CD4-positive, alpha-beta T cell treated with Interleukin-17A for 1 hour (primary cell): ENCODE results near the gene SHROOM4.

Source experiments
- DNase-seq: peaks from one replicate; pipeline ENCODE4 v3.0.0-alpha.2; 2020

The SHROOM4 gene

GRCh38 chrX:50705042-50705441, 109.0 kb downstream of the SHROOM4 start:
- DNase-seq = no peak

- no peak for DNase-seq
Observed at GRCh38 chrX:50704360-50704759, 109.6 kb downstream of the SHROOM4 start.

GRCh38 chrX:50700921-50701320, 113.1 kb downstream of the SHROOM4 start:
- DNase-seq = no peak

- DNase-seq = no peak
Observed at GRCh38 chrX:50698944-50699343, 115.0 kb downstream of the SHROOM4 start.

GRCh38 chrX:50697691-50698090, 116.3 kb downstream of the SHROOM4 start:
- no peak for DNase-seq

GRCh38 chrX:50691820-50692219, 122.2 kb downstream of the SHROOM4 start:
- DNase-seq = peak; percentile 41

GRCh38 chrX:50684871-50685270, 129.1 kb downstream of the SHROOM4 start:
- no peak for DNase-seq

- DNase-seq = no peak
Observed at GRCh38 chrX:50680990-50681389, 133.0 kb downstream of the SHROOM4 start.

- no peak for DNase-seq
Observed at GRCh38 chrX:50677789-50678188, 136.2 kb downstream of the SHROOM4 start.

GRCh38 chrX:50671661-50672060, 142.3 kb downstream of the SHROOM4 start:
- DNase-seq = no peak

GRCh38 chrX:50668860-50669259, 145.1 kb downstream of the SHROOM4 start:
- DNase-seq = no peak

- DNase-seq = no peak
Observed at GRCh38 chrX:50648156-50648555, 165.8 kb downstream of the SHROOM4 start.

GRCh38 chrX:50644496-50644895, 169.5 kb downstream of the SHROOM4 start:
- DNase-seq = no peak

GRCh38 chrX:50643525-50644137, 170.4 kb downstream of the SHROOM4 start:
- DNase-seq = no peak

GRCh38 chrX:50638123-50638522, 175.9 kb downstream of the SHROOM4 start:
- peak; percentile 1 for DNase-seq

GRCh38 chrX:50635817-50636365, 178.1 kb downstream of the SHROOM4 start:
- DNase-seq = no peak

- DNase-seq = no peak
Observed at GRCh38 chrX:50635162-50635561, 178.8 kb downstream of the SHROOM4 start.

GRCh38 chrX:50629774-50630173, 184.2 kb downstream of the SHROOM4 start:
- no peak for DNase-seq

GRCh38 chrX:50627696-50628095, 186.3 kb downstream of the SHROOM4 start:
- no peak for DNase-seq

- no peak for DNase-seq
Observed at GRCh38 chrX:50626432-50626831, 187.6 kb downstream of the SHROOM4 start.

GRCh38 chrX:50622751-50623150, 191.2 kb downstream of the SHROOM4 start:
- no peak for DNase-seq

GRCh38 chrX:50618788-50619558, 195.0 kb downstream of the SHROOM4 start:
- DNase-seq = no peak

GRCh38 chrX:50617183-50617582, 196.8 kb downstream of the SHROOM4 start:
- no peak for DNase-seq

- DNase-seq = no peak
Observed at GRCh38 chrX:50615570-50616158, 198.3 kb downstream of the SHROOM4 start.
